GM12874 (cell line): Measurements from ENCODE around the gene TNFRSF8.

Source experiments
- TF ChIP-seq, protein P1 (sequence below): IDR thresholded peaks from 2 replicates; pipeline ENCODE4 v1.5.1; 2011; ENCODE audit warnings: low read depth, mild to moderate bottlenecking, control low read depth, low read length, moderate library complexity; ENCODE audit not compliant: insufficient read depth

The TNFRSF8 gene

DNA sequence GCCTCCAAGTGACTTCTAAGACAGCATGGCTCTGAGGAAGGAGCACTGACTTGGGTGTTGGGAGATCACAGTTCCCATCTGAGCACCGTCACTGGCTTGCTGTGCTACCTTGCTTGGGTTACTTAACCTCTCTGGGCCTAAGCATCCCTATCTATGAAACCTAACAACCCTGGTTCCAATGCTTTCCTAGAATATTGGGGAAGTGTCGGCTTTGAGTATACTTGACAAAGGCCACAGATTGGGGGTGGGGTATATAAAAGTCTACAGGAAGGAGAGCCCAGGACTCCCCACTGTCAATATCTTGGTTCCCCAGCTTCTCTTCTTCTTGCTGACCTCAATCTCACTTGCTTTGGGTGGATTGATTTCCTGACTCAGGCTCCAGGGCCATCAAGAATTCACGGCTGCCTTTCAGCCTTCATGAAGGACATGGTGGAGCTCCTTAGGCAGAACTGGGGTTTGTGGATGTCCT is 110.0 kb downstream of the TNFRSF8 start:
- TF ChIP-seq, protein P1, sequence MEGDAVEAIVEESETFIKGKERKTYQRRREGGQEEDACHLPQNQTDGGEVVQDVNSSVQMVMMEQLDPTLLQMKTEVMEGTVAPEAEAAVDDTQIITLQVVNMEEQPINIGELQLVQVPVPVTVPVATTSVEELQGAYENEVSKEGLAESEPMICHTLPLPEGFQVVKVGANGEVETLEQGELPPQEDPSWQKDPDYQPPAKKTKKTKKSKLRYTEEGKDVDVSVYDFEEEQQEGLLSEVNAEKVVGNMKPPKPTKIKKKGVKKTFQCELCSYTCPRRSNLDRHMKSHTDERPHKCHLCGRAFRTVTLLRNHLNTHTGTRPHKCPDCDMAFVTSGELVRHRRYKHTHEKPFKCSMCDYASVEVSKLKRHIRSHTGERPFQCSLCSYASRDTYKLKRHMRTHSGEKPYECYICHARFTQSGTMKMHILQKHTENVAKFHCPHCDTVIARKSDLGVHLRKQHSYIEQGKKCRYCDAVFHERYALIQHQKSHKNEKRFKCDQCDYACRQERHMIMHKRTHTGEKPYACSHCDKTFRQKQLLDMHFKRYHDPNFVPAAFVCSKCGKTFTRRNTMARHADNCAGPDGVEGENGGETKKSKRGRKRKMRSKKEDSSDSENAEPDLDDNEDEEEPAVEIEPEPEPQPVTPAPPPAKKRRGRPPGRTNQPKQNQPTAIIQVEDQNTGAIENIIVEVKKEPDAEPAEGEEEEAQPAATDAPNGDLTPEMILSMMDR, result no peak

DNA sequence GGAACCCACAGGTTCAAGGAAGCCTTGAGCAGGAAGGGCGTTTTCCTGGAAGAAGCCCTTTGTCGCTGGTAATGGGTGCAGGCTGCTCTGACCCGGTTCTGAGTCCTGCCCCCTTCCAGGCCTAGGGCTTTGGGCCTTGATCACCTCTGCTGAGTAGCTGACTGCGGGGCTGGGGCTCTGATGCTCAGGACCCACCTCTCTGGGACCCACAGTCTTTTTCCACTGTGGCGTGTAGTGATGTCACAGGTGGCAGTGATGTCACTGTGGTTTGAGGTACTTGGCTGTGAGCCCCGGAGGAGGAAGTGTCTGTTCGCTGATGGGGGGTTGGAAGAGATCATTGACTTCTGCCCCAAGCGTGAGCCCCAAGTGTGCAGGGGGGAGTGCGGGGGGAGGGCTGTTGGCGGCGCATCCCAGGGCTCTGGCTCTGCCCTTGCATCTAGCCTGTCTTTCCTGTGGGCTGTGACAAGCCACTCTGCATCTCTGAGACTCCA is 110.6 kb downstream of the TNFRSF8 start:
- TF ChIP-seq, protein P1, result no peak

DNA sequence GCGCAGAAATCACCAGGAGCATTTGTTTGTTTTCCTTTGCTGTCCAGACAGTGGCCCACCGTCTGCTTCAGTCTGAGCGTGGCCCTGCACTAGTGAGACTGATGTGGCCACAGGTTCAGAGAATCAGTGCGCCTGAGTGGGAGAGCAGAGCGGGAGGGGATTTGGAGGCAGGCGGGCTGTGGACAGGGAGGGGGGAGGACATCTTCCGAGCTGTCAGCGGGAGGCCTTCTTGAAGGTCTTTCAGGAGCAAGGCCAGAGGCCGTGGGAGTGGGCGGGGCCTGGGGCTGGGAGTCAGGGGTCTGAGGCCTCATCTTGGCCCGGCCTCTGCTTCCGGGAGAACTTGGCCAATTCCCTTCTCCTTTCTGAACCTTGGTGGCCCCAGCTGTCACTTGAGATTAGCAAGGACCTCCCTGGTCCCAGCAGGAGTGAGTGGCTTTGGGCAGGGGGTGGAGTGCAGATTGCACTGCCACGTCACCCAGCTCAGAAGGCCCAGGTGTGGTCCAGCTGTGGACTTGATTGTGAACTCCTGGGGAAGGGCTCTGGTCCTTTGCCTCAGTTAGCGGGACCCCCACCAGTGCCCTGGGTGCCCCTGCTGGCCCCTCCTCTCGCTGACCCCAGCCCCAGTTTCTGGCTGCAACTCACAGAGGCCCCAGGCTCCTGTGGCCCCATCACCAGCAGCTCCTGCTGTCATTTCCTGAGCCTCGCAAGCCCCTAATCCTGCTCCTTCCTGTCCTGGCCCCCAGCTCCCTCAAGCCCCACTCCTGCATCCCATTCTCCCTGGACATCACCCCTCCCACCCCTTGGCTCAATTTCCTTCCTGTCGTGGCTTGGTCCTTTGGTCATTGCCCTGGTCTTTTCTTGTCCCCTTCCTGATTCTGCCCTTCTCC is 112.1 kb downstream of the TNFRSF8 start:
- TF ChIP-seq, protein P1, result no peak

DNA sequence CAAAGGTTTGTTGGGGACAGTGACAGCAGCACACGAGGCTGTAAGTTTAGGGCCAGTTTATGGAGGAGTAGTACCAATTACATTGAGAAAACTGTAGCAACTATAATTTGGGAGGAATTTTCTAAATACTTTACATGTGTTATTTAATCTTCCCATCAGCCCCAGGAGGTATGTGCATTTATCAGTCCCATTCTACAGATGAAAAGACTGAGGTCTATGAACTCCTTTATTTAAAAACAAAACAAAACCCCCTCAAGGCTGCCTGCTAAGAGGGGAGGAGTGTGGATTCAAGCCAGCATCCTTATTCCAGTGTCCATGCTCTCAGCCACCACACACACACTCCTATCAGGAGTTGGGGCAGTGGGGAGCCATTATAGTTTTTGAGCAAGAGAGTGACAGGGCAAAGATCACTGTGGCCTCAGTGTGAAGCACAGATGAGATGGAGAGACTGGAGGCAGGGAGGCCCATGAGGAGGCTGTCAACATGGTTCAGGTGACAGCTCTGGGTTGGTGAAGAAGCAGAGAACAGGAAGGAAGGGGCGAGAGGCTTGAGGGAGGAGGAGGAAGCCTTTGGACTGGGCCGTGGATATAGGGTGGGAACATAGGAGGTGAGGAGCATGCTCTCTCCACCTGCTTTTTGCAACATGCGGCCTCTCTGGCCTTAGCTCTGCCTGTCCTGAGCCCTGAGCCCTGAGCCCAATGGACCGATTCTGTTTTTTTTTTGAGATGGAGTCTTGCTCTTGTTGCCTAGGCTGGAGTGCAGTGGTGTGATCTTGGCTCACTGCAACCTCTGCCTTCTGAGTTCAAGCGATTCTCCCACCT is 113.4 kb downstream of the TNFRSF8 start:
- TF ChIP-seq, protein P1, result no peak

DNA sequence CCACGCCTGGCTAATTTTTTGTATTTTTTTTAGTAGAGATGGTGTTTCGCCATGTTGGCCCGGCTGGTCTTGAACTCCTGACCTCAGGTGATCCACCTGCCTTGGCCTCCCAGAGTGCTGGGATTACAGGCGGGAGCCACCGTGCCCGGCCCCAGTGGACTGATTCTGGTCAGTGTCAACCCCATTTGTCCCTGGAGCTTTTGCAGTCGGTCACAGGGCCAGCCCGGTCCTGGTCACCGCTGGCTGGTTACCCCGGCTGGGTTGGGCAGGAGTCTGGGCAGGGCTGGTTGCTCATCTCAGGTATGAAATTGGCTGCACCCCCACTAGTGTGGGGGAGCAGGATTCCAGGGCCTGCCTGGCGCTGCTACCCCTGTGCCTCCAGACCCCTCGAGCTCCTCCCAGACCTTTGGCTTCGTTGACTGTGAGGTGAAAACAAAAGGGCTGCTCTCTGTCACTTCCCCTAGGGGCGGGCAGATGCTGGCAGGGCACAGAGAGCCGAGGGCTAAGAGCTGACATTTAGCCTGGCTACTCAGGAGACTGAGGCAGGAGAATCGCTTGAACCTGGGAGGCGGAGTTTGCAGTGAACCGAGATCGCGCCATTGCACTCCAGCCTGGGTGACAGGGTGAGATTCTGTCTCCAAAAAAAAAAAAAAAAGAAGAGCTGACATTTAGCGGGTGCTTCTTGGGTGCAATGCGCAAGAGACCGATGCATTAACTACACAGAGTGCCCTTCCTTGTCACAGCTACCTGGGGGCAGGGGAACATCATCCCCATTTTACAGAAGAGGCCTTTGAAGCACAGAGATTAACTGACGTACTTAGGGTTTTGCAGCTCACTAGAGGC is 114.3 kb downstream of the TNFRSF8 start:
- TF ChIP-seq, protein P1, result no peak

DNA sequence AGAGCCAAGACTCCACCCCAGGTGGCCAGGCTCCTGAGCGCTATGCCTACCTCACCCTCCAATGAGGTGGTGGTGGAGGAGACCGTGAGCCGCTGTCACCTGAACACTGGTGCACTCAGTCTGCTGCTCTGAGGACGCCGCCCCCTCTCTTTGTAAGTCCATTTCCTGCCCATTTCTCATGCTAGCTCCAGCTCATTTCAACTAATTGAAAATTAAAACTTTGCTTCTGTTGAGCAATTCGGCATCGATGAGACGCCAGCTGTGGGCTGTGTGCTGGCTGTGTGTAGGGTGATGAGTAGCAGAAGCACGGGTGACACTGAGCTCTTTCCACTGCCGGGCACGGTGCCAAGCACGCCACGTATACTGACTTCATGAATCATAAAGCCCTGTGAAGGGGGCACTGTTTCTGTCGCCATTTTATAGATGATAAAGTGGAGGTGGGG is 114.9 kb downstream of the TNFRSF8 start:
- TF ChIP-seq, protein P1, result no peak
